Hypothalamus (tissue), 51 donors: ENCODE measurements around the gene ZDHHC20.
A peak's percentile ranks its signal among the peaks of the same experiment; 100 is the strongest.

Experiments
- DNase-seq, 51 donors: peaks; one replicate each; lab custom pipeline; 2025; lab: John Stamatoyannopoulos, UW

ZDHHC20 gene

GRCh38 chr13:21365574-21365973, 93.5 kb downstream of the ZDHHC20 start:
- no peak for DNase-seq

GRCh38 chr13:21364916-21365315, 94.2 kb downstream of the ZDHHC20 start:
- DNase-seq = no peak

GRCh38 chr13:21364357-21364756, 94.7 kb downstream of the ZDHHC20 start:
- no peak for DNase-seq

- DNase-seq = no peak
Observed at GRCh38 chr13:21362741-21363140, 96.4 kb downstream of the ZDHHC20 start.

DNA sequence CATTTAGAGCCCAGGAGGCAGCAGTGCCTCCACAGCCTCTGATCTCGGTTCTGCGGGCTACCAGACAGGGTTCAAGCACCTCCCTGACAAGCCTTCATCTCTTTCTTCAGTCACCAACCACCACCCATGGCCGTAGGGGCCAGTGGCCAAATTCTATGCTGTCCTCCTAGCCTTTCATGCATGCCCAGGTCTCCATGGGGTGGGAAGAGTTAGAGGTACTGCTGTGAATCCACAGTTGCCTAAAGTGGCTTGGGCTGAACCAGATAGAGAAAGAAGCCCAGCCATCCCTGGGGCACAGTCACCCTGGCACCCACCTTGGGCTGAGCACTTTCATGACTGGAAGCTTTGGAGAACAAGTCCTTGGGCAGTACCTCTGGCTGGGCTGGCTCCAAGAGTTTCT, 97.4 kb downstream of the ZDHHC20 start:
- DNase-seq = no peak

DNA sequence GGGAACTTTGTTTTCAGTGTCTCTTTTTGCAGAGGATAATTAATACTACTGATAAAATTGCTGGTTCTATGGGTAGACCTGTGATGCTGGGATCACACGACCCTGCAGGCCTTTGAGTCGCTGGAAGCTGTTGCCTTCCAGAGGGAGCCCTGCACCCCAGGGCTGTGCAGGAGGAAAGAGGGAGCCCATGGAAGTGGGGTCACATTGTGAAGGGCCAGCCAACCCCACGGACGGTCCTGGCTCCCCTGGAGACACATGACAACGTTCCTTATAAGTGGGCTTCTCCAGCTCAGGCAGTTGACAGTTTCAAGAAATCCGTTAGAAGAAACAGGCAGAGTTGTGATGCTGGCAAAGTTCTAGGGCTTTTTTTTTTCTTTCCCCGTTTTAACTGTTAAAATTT, 98.0 kb downstream of the ZDHHC20 start:
- DNase-seq = no peak

DNA sequence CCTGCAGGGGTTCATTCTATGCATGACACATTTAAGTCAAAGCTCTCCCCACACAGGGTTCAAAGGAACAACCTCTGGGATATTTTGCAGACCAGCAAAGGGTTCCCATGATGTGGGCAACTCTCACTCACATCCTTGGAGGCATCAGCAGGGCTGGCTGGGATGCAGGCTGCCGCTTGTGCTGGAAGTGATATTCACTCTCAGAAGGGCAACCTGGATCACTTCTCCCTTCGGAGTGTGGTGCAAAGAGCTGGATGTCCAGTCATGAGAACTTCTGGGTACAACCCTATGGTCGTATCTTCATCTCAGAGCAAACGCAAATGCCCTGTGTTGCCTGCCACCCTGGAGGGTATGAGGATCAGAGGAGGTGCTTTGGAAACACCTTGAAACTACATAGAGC, 98.6 kb downstream of the ZDHHC20 start:
- no peak for DNase-seq

GRCh38 chr13:21359855-21360254, 99.2 kb downstream of the ZDHHC20 start:
- DNase-seq = no peak

- no peak for DNase-seq
Observed at GRCh38 chr13:21355304-21355703, 103.8 kb downstream of the ZDHHC20 start.

- no peak for DNase-seq
Observed at GRCh38 chr13:21354721-21355120, 104.4 kb downstream of the ZDHHC20 start.

DNA sequence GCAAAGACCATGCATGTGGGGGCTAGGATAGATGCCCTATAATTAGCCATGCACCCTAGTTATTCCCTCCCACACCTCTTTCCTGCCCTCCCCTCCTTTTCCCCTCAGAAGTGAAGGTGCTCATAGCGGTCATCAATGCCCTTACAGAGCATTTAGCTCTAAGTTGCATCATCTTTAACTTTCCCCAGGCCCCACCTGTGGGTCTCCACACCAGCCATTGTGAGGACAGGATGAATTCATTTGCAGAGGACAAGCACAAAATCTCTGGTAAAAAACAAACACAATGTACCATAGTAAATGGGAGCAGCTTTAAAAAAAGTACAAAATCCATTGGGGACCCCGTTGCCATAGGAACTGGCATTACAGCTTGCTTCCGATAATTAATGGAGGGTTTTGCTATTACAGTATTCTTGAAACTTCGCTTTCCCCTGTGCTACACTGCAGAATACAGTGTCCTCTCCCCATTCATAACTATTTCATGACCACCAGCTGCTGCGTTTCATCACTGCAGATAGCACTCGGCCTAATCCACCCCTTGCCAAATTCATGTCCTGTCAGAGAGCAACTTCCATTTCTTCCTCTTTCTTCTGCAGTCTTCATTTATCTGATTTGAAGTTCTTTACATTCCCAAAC, 110.5 kb downstream of the ZDHHC20 start:
- DNase-seq = peak in 1 of 51 donors; percentile 20

GRCh38 chr13:21347753-21348318, 111.3 kb downstream of the ZDHHC20 start:
- DNase-seq = no peak

DNA sequence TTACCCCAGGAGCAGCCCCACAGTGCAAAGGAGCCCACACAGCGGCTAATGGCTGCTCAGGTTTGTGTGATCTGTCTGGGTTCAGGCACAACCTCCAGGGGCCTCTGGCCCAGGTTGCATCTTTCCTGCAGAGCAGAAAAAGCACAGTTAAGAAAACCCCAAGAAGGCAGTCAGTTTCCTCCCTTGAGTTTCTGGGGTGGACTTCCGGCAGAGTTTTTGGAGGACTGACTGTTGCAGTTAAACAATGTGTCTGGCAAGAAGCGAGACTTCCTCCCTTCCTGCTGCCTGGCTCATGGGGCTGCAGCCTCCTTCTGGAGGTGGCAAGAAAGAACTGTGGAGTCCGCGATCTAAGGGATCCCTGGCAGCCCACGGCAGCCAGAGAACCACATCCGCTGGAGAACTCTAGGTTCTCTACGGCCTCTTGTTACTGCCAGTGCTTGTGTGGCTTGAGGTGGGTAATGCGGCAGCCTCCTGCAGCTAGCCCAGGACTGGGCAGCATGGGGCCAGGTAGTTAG, 114.4 kb downstream of the ZDHHC20 start:
- DNase-seq = no peak

GRCh38 chr13:21343659-21344058, 115.4 kb downstream of the ZDHHC20 start:
- no peak for DNase-seq

GRCh38 chr13:21342699-21343442, 116.2 kb downstream of the ZDHHC20 start:
- DNase-seq = no peak

- DNase-seq = no peak
Observed at GRCh38 chr13:21341637-21342422, 117.3 kb downstream of the ZDHHC20 start.

DNA sequence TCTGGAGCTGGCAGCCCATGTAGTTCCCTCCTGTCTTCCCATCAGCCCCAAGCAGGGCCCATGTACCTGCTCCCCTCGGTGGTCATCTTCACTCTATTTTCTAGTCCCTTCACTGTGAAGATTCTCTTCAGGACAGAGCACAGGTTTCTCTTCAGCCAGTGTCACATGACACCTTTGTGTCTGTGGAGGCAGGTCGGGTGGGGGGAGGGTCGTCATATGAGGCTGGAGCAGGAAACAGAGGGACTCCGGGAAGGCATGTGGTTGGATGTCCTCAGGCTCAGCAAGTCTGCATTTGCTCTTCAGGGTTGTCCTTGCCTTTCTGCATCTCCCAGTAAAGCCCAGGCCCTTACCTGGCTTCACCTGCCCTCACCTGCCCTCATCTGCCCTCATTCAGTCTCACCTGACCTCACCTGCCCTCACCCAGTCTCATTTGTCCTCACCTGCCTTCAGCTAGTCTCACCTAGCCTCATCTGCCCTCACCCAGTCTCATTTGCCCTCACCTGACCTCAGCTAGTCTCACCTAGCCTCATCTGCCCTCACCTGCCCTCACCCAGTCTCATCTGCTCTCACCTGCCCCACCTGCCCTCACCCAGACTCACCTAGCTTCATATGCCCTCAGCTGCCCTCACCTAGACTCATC, 120.3 kb downstream of the ZDHHC20 start:
- no peak for DNase-seq

DNA sequence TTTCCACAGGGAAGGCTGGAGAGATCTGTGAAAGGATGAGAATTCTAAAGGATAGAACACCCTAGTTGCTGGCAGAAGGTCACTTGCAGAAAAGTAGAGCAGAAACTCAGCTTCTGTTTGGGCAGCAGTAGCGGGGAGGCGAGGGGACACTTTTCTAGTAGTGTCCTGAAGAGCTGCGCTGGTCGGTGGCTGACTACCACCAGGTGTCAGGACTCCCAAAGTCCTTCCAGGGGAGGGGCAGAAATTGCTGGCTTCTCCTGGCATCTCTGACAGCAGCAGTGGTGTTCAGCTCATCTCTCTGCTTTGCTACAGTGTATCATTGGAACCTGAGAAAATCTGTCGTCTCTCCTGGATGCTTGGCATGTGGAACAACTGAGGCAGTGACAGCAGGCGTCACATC, 120.9 kb downstream of the ZDHHC20 start:
- no peak for DNase-seq

DNA sequence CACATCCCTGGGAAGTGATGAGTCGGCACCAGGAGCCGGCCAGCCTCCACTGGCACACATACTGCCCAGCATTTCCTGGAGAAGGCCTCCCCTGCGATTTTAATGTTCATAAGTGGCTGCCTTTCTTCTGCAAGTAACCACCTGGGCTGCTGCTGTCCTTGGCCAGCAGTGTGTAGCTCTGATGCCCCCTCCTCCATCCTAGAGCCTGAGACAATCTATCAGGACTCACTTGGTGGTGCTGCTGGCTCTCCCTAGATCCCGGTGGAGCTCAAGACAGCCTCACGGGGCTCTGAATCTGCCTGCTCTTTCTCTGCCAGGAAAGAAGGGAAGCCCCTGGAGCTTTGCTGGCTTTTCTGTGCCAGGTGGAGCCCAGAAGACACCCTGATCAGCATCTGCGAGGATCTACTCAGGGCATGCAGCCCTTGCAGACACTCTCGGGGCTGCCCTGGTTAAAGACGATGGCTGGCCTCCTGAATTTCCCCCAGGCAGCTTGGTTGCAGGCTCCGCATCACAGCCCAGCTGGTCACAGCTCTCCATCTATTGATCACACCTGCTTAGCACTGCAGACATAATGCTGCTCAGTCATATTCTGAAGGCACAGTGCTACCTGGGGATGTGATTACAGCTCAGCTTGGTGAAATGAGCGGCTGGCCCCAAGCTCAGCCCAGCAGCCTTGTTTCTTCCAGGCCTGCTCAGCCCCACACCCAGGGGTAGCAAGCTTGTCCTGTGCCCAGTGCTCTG, 122.3 kb downstream of the ZDHHC20 start:
- DNase-seq = peak in 2 of 51 donors; percentile 2 to 6

GRCh38 chr13:21333186-21333585, 125.9 kb downstream of the ZDHHC20 start:
- no peak for DNase-seq
